DOHH2 (cell line): Measurements from ENCODE around the gene OPRL1.

Experiments
- EZH2phosphoT487 ChIP-seq: fragments of 200-600 bp; sonication (generic); IDR thresholded peaks from 2 replicates; pipeline ENCODE4 v1.6.1; 2017; ENCODE audit warnings: borderline replicate concordance, mild to moderate bottlenecking, antibody characterized with exemption, low read length, moderate library complexity, mixed read lengths
- TF ChIP-seq, protein P1 (sequence below): fragments of 200-600 bp; sonication (generic); IDR thresholded peaks from one replicate; pipeline ENCODE4 v1.5.1; 2014; ENCODE audit warnings: antibody characterized with exemption, mild to moderate bottlenecking, low read depth, low read length; ENCODE audit not compliant: poor library complexity, severe bottlenecking

- TF ChIP-seq, protein P1, sequence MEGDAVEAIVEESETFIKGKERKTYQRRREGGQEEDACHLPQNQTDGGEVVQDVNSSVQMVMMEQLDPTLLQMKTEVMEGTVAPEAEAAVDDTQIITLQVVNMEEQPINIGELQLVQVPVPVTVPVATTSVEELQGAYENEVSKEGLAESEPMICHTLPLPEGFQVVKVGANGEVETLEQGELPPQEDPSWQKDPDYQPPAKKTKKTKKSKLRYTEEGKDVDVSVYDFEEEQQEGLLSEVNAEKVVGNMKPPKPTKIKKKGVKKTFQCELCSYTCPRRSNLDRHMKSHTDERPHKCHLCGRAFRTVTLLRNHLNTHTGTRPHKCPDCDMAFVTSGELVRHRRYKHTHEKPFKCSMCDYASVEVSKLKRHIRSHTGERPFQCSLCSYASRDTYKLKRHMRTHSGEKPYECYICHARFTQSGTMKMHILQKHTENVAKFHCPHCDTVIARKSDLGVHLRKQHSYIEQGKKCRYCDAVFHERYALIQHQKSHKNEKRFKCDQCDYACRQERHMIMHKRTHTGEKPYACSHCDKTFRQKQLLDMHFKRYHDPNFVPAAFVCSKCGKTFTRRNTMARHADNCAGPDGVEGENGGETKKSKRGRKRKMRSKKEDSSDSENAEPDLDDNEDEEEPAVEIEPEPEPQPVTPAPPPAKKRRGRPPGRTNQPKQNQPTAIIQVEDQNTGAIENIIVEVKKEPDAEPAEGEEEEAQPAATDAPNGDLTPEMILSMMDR, result no peak
- TF ChIP-seq EZH2phosphoT487, result no peak
Measured at GRCh38 chr20:64064145-64064698, 15.7 kb upstream of the OPRL1 start.
